IMR-90 (cell line): ENCODE measurements around the gene RAB5B. TPM values are rescaled to one million over a fixed set of nuclear protein-coding genes. Genes with fewer than 3 reads are reported as not detected.

ENCODE experiments used
- ATAC-seq: fragments of 200-7000 bp; cut with Tn5 transposase; 2 replicates; pipeline ENCODE4 v1.9.1; 2020; ENCODE audit warnings: low read depth, mild to moderate bottlenecking, moderate library complexity
- BruUV-seq: library from RNA; stranded (reverse); fragments of 400-500 nt; replicated peaks from 2 replicates; lab custom pipeline; 2021; lab: Mats Ljungman, UMichigan
- CTCF ChIA-PET: fragments of 300-600 bp; formaldehyde crosslinking; extraction: SDS; loops from one replicate; lab custom pipeline; 2021; ENCODE audit warnings: antibody characterized with exemption; lab: Yijun Ruan, JAX
- POLR2A ChIA-PET: fragments of 300-600 bp; sonication (Branson Sonifier 250); formaldehyde crosslinking; loops from one replicate; lab custom pipeline; 2022; ENCODE audit warnings: antibody characterized with exemption; ENCODE audit not compliant: unreplicated experiment; lab: Charles Lee
- DNase-seq: peaks from one replicate; pipeline ENCODE4 v3.0.0; 2013
- H2AFZ ChIP-seq: replicated peaks from 2 replicates; pipeline ENCODE3; 2013; ENCODE audit warnings: low read length, mild to moderate bottlenecking; ENCODE audit not compliant: poor library complexity
- H2AK5ac ChIP-seq: 2 replicates; pipeline ENCODE4 v1.6.1; 2013; ENCODE audit warnings: low read depth, low read length, inconsistent platforms
- H2AK9ac ChIP-seq: replicated peaks from 2 replicates; pipeline ENCODE3; 2013; ENCODE audit warnings: mild to moderate bottlenecking, low read depth, low read length, moderate library complexity; ENCODE audit not compliant: poor library complexity
- H2BK120ac ChIP-seq: 2 replicates; pipeline ENCODE4 v1.6.1; 2013; ENCODE audit warnings: low read depth, low read length, inconsistent platforms
- H2BK15ac ChIP-seq: 3 replicates; pipeline ENCODE4 v1.6.1; 2013; ENCODE audit warnings: low read depth, low read length, inconsistent platforms
- H2BK20ac ChIP-seq: 2 replicates; pipeline ENCODE4 v1.6.1; 2013; ENCODE audit warnings: low read depth, mild to moderate bottlenecking, inconsistent platforms, low read length, moderate library complexity
- H2BK5ac ChIP-seq: 2 replicates; pipeline ENCODE4 v1.6.1; 2013; ENCODE audit warnings: mild to moderate bottlenecking, low read depth, low read length, inconsistent platforms; ENCODE audit not compliant: poor library complexity, severe bottlenecking
- H3K14ac ChIP-seq: replicated peaks from 2 replicates; pipeline ENCODE4 v1.6.1; 2013; ENCODE audit warnings: low read depth, low read length, inconsistent platforms
- H3K18ac ChIP-seq: 2 replicates; pipeline ENCODE4 v1.6.1; 2013; ENCODE audit warnings: low read depth, low read length, control low read depth
- H3K23ac ChIP-seq: 2 replicates; pipeline ENCODE4 v1.6.1; 2013; ENCODE audit warnings: low read depth, low read length, inconsistent platforms
- H3K27ac ChIP-seq: 2 replicates; pipeline ENCODE4 v1.5.1; 2013; ENCODE audit warnings: mild to moderate bottlenecking, control low read depth, low read length; ENCODE audit not compliant: insufficient read depth
- H3K27me3 ChIP-seq: 2 replicates; pipeline ENCODE4 v1.6.1; 2013; ENCODE audit warnings: low read length; ENCODE audit not compliant: control insufficient read depth, insufficient read depth
- H3K36me3 ChIP-seq: 2 replicates; pipeline ENCODE4 v1.6.1; 2013; ENCODE audit warnings: low read length, mixed read lengths; ENCODE audit not compliant: control insufficient read depth, insufficient read depth
- H3K4ac ChIP-seq: 2 replicates; pipeline ENCODE4 v1.6.1; 2013; ENCODE audit warnings: low read depth, low read length, inconsistent platforms
- H3K4me1 ChIP-seq: 2 replicates; pipeline ENCODE4 v1.6.1; 2013; ENCODE audit warnings: low read length, mixed read lengths; ENCODE audit not compliant: control insufficient read depth, insufficient read depth
- H3K4me2 ChIP-seq: 2 replicates; pipeline ENCODE4 v1.6.1; 2013; ENCODE audit warnings: low read depth, mild to moderate bottlenecking, control low read depth, low read length, moderate library complexity
- H3K4me3 ChIP-seq: 2 replicates; pipeline ENCODE4 v1.5.1; 2013; ENCODE audit warnings: low read depth, mild to moderate bottlenecking, control low read depth, low read length, moderate library complexity; ENCODE audit not compliant: insufficient read depth
- H3K56ac ChIP-seq: 2 replicates; pipeline ENCODE4 v1.6.1; 2013; ENCODE audit warnings: low read length, inconsistent platforms; ENCODE audit not compliant: insufficient read depth; ENCODE audit errors: extremely low read depth
- H3K79me1 ChIP-seq, 2 experiments: 2 replicates each; pipeline ENCODE4 v1.6.1; 2013; ENCODE audit warnings: low read length in 2 of 2, inconsistent platforms in 1 of 2, low read depth in 1 of 2
- H3K9ac ChIP-seq: 2 replicates; pipeline ENCODE4 v1.6.1; 2013; ENCODE audit warnings: low read depth, low read length, control low read depth
- H3K9me1 ChIP-seq: 2 replicates; pipeline ENCODE4 v1.6.1; 2013; ENCODE audit warnings: low read length, inconsistent platforms; ENCODE audit not compliant: insufficient read depth
- H3K9me3 ChIP-seq: 2 replicates; pipeline ENCODE4 v1.6.1; 2013; ENCODE audit warnings: low read length; ENCODE audit not compliant: control insufficient read depth, insufficient read depth
- H4K20me1 ChIP-seq: 2 replicates; pipeline ENCODE4 v1.6.1; 2013; ENCODE audit warnings: low read length, inconsistent platforms; ENCODE audit not compliant: insufficient read depth
- H4K5ac ChIP-seq: 2 replicates; pipeline ENCODE4 v1.6.1; 2013; ENCODE audit warnings: mild to moderate bottlenecking, low read depth, low read length, control low read depth
- H4K8ac ChIP-seq, 2 experiments: 2 replicates each; pipeline ENCODE4 v1.6.1; 2013; ENCODE audit warnings: low read depth in 2 of 2, low read length in 2 of 2, control low read depth in 1 of 2, inconsistent platforms in 1 of 2
- H4K91ac ChIP-seq: 2 replicates; pipeline ENCODE4 v1.6.1; 2013; ENCODE audit warnings: low read depth, low read length, inconsistent platforms; ENCODE audit not compliant: insufficient read depth
- CEBPB ChIP-seq: IDR thresholded peaks from 2 replicates; pipeline ENCODE4 v1.6.1; 2012; ENCODE audit warnings: low read depth, low read length, improper control_type of control experiment
- MAZ ChIP-seq: IDR thresholded peaks from 2 replicates; pipeline ENCODE4 v1.6.1; 2012; ENCODE audit warnings: low read depth, mild to moderate bottlenecking, low read length, improper control_type of control experiment, moderate library complexity, borderline replicate concordance
- MXI1 ChIP-seq: IDR thresholded peaks from 2 replicates; pipeline ENCODE4 v1.6.1; 2012; ENCODE audit warnings: low read depth, mild to moderate bottlenecking, low read length, moderate library complexity, borderline replicate concordance
- NFE2L2 ChIP-seq: fragments of 150-350 bp; IDR thresholded peaks from 2 replicates; pipeline ENCODE4 v1.6.1; 2016; ENCODE audit warnings: low read depth, mild to moderate bottlenecking, low read length
- RAD21 ChIP-seq: IDR thresholded peaks from 2 replicates; pipeline ENCODE4 v1.6.1; 2012; ENCODE audit warnings: low read length, improper control_type of control experiment
- WGBS, 2 experiments: methylation state at CpG; one replicate each; pipeline versions ENCODE4 v1.1.5 to v1.1.7; 2013; ENCODE audit warnings: missing lambda C conversion rate in 2 of 2; ENCODE audit not compliant: insufficient read length in 1 of 2; ENCODE audit errors: extremely low coverage in 2 of 2; 5-methylcytosine and 5-hydroxymethylcytosine counted together
- dilution Hi-C: fragments of 300-500 bp; cut with HindIII; formaldehyde crosslinking; loops from one replicate; pipeline ENCODE4 v1.14.3; 2018; ENCODE audit warnings: low sequenced_read_pairs; ENCODE audit not compliant: unreplicated experiment
- in situ Hi-C: fragments of 300-500 bp; cut with MboI; formaldehyde crosslinking; loops from 3 replicates; pipeline ENCODE4 v1.14.3; 2019; ENCODE audit warnings: low sequenced_read_pairs, inconsistent platforms, mixed read lengths
- intact Hi-C: fragments of 100-400 bp; cut with micrococcal nuclease; formaldehyde crosslinking; loops from 2 replicates; pipeline ENCODE4 v1.10.0; 2022
- polyA plus RNA-seq, 3 experiments: library from polyadenylated mRNA; depleted of rRNA; stranded (reverse); fragments of >200 nt; gene quantifications; 2 replicates each; pipeline ENCODE4 v1.2.3, GENCODE V29; 2012; ENCODE audit warnings: low replicate concordance in 1 of 3
- total RNA-seq: library from RNA; depleted of rRNA; stranded (reverse); fragments of >200 nt; gene quantifications from 2 replicates; pipeline ENCODE4 v1.2.3, GENCODE V29; 2012
- TF ChIP-seq, protein P1 (sequence below): fragments of 150-350 bp; IDR thresholded peaks from 2 replicates; pipeline ENCODE4 v1.6.1; 2016; ENCODE audit warnings: low read depth, mild to moderate bottlenecking, low read length, moderate library complexity, borderline replicate concordance
- TF ChIP-seq, protein P2 (sequence below): conservative IDR thresholded peaks from 2 replicates; pipeline ENCODE4 v1.5.1; 2012; ENCODE audit warnings: mild to moderate bottlenecking, low read depth, low read length, improper control_type of control experiment

RAB5B gene
- total and polyA plus RNA-seq, 2 of the 4 experiments (the other 2 are of a cell fraction) = 56.5 to 99.2 TPM

DNA sequence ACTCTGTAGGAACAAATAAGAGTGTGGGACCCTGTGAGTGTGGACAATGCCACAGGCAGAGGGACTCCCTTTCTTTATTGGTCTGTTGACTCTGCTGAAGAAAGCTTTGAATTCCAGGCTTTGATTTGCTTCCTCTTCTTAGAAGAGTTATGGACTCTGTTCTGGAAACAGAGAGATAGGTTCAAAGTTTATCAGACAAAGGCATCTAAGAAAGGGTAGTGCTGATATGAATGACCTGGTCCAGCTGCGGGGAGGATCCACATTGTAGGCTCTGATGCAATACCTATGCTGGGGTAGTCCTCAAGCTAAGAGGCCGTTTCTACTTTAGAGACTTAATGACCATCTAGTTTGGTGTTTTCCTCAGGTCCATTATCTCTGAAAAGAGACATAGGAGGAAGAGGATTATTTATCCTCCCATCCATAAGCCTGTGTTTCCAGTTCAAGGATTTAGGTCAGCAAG lies 36.3 kb downstream of the RAB5B start:
- Histone ChIP-seq H3K9me1 (peaks cover 7% of the 10 kb centered on the region), H4K91ac (no peak overlapping the region), H3K4me1 (no peaks in the 10 kb centered on the region), H3K9ac (no peak overlapping the region), H3K56ac (no peak overlapping the region), H3K79me1 (peaks cover 3 to 12% of the 10 kb centered on the region in 2 experiments; a peak in 3 of 4 replicates), H3K23ac (no peak overlapping the region), H3K27me3 (no peaks in the 10 kb centered on the region), H2BK15ac (no peak overlapping the region), H2AK5ac (no peak overlapping the region), H3K18ac (no peak overlapping the region), H3K36me3 (no peaks in the 10 kb centered on the region; the same call in 1 of the 2 replicates), H3K9me3 (no peaks in the 10 kb centered on the region), H3K14ac (no peak overlapping the region), H2BK120ac (no peak overlapping the region), H3K27ac (no peak overlapping the region), H4K20me1 (no peaks in the 10 kb centered on the region), H2BK20ac (no peak overlapping the region), H2AFZ (no peak overlapping the region), H2AK9ac (no peak overlapping the region), H3K4me2 (no peak overlapping the region), H3K4ac (no peak overlapping the region), H4K8ac (no peak overlapping the region), H2BK5ac (no peak overlapping the region), H4K5ac (no peak overlapping the region), H3K4me3 (no peak overlapping the region)
- dilution Hi-C loops = no loop called here
- TF ChIP-seq, protein P1, sequence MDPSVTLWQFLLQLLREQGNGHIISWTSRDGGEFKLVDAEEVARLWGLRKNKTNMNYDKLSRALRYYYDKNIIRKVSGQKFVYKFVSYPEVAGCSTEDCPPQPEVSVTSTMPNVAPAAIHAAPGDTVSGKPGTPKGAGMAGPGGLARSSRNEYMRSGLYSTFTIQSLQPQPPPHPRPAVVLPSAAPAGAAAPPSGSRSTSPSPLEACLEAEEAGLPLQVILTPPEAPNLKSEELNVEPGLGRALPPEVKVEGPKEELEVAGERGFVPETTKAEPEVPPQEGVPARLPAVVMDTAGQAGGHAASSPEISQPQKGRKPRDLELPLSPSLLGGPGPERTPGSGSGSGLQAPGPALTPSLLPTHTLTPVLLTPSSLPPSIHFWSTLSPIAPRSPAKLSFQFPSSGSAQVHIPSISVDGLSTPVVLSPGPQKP = no peak
- TF ChIP-seq RAD21 (no peak), MAZ (no peak), MXI1 (no peak), NFE2L2 (no peak), CEBPB (peak; percentile 53)
- TF ChIP-seq, protein P2, sequence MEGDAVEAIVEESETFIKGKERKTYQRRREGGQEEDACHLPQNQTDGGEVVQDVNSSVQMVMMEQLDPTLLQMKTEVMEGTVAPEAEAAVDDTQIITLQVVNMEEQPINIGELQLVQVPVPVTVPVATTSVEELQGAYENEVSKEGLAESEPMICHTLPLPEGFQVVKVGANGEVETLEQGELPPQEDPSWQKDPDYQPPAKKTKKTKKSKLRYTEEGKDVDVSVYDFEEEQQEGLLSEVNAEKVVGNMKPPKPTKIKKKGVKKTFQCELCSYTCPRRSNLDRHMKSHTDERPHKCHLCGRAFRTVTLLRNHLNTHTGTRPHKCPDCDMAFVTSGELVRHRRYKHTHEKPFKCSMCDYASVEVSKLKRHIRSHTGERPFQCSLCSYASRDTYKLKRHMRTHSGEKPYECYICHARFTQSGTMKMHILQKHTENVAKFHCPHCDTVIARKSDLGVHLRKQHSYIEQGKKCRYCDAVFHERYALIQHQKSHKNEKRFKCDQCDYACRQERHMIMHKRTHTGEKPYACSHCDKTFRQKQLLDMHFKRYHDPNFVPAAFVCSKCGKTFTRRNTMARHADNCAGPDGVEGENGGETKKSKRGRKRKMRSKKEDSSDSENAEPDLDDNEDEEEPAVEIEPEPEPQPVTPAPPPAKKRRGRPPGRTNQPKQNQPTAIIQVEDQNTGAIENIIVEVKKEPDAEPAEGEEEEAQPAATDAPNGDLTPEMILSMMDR = no peak
- POLR2A ChIA-PET = no interaction called here
- DNase-seq (no peak), ATAC-seq (no peak)
- intact Hi-C loops = no loop called here
- no TSS peak for BruUV-seq
- CTCF ChIA-PET = no interaction called here
- in situ Hi-C loops = no loop called here
- no CpG with 5 or more reads among the region's 2 CpGs for WGBS, 2 experiments
